GM11168 (cell line): ENCODE data around the gene WDR26.

Source experiments
- in situ Hi-C: fragments of 300-500 bp; cut with MboI; formaldehyde crosslinking; loops from one replicate; pipeline ENCODE4 v1.12.0; 2022; ENCODE audit warnings: low sequenced_read_pairs; ENCODE audit not compliant: unreplicated experiment

WDR26 gene

DNA sequence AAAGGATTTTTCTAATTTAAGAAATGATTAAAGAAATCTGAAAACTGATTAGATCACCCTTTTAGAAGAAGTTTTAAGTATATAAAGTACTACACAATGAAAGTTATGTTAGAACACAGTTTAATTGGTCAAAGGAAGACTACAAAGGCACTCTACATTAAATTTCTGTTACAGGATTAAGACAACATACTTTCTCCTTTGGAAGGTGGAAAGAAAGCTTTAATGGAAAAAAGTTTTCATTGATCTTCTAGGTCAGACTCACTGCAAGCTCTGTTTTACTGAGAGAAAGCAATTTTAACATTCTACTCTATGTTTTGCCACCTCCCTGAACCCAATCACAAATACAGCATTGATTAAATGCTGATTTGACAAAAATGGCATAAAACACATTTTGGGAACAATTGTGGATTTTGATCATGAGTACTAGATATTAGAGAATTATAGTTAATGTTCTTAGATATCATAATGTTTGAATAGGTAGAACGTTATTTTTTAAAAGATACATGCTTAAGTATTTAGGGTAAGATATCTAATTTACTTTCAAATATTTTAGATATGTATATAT lies 32.0 kb downstream of the WDR26 start:
- in situ Hi-C loops = no loop called here

GRCh38 chr1:224399887-224400286 lies 34.7 kb downstream of the WDR26 start:
- in situ Hi-C loops = no loop called here

GRCh38 chr1:224393294-224393693 lies 41.3 kb downstream of the WDR26 start:
- in situ Hi-C loops = no loop called here

DNA sequence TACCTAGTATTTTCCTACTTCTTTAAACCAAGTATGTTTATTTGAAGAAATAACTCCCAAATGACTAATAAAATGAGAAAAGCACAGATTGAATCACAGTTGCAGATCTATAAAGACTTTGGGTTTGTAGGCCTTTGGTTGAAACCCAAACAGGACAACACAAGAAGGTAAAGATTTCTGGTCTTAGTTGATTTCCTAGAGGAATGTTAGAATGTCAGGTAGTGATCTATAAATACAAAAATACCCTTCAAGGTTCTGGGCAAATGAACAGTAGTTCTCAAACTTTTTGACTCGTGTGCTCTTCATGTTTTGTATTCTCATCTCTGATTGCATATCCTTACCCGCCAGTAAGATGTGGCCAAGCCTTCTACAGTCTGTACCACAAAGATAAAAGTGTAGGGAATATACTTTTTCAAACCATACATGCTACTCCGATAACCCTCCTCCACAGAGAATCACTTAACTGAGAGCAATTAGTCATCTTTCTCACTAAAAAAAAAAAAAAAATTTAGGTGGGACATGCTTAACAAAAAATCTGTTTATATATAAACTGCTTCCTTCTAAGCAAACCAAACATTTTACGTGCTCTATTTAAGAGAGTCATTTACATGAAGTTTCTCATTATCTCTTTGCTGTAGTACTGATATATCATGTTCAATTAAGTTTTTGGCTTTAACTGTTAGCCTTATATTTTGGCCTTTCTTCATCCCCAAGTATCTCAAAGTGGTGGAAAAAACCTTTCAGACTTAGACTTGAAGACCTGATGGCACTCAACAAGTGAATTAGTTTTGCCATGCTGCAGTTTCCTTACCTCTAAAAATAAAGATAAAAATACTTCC lies 42.0 kb downstream of the WDR26 start:
- in situ Hi-C loops = no loop called here

DNA sequence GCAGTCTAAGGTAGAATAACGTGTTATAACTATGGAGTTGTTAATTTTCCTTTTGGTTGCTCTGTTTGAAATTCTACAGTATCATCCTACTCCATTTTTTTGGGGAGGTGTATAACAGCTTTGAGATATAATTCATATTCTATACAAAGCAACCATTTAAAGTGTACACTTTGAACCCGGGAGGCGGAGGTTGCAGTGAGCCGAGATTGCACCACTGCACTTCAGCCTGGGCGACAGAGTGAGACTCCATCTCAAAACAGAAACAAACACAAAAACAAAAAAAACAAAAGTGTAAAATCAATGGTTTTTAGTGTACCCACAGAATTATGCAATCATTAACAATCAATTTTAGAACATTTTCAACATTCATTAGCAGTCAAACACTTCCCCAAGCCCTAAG lies 44.1 kb downstream of the WDR26 start:
- in situ Hi-C loops = no loop called here

GRCh38 chr1:224387943-224388342 lies 46.7 kb downstream of the WDR26 start:
- in situ Hi-C loops = no loop called here

DNA sequence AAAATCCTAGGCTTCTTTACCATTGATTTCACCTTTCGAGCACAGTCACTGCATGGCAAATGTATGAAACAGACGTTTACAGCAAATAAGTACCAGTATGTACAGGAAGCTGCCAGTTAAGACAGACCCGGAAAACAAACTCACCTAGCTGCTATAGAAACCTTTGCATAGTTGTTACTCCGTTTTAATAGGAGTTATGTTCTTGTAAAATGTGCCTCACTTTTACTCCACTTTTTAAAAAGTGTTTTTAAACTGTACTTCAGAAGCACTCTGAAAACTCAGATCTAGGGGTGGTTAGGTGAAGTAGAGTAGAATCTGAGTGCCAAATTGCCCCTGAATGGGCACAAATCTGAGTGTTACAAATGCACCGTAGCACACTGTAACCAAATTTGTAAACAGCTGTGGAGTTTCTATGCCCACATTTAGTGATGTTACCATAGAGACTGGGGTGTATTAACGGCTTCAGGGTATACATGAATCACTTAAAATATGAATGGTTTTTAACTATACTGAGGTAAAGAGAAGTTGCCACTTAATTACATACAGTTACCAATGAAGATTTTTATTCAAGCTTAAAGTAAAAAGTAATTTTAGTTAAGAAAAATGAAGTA lies 47.2 kb downstream of the WDR26 start:
- in situ Hi-C loops = no loop called here

GRCh38 chr1:224383218-224383617 lies 51.4 kb downstream of the WDR26 start:
- in situ Hi-C loops = no loop called here

DNA sequence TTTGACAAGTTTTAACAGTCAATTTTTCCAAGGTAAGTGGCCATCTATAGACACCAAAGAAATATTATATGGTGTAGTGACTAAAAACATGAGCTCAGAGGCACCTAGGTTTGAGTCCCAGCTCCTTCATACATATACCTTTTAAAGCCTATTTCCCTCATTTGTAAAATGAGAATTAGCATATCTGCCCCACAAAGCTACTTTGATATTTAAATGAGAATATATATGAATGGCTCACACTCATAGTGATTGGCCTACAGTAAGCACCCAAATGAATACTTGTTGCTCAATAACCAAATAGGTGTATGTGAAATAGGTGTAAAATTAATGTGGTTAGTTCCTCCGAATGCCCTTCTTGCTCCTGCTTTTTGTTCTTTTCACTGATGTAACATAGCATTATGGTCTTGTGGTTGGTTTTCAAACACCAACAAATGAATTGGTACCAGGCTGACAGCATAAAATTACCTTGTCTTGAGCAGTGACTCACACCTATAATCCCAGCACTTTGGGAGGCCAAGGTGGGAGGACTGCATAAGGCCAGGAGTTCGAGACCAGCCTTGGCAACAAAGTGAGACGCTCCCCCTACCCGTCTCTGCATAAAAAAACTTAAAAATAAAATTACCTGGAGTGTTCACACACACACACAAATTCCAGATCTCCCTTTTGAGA lies 52.6 kb downstream of the WDR26 start:
- in situ Hi-C loops = no loop called here

DNA sequence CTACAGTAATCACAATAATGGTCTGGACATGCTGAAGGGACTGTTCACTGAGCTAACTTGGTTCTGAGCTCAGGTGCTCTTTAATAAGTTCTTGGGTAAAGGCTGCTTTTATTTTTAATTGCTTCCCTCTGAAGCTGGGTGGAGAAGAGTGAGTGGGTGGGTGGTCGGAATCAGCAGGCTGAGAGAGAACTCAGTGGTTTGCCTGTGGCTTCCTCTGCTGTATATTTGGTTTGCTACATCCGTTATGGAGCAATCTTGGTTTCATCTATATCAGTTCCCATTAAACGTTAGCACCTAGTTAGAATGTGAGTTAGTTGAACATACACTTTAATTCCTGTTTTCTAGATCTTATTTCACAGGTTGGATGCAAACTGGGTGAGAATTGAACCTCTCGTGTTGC lies 54.6 kb downstream of the WDR26 start:
- in situ Hi-C loops = no loop called here

- in situ Hi-C loops = no loop called here
These were observed 55.6 kb downstream of the WDR26 start for GRCh38 chr1:224378855-224379631.

DNA sequence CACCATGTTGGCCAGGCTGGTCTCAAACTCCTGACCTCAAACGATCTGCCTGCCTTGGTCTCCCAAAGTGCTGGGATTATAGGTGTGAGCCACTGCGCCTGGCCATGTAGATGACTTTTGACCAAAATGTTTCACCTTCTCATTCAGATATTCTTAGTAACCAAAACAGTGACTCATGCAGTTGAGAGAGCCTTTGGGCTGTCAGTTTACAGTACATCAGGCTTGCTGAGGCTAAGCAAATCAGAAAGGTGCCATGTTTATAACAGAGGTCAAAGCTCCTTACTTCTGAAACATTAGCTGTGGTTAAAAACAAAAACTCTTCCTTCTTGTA lies 57.0 kb downstream of the WDR26 start:
- in situ Hi-C loops = no loop called here

DNA sequence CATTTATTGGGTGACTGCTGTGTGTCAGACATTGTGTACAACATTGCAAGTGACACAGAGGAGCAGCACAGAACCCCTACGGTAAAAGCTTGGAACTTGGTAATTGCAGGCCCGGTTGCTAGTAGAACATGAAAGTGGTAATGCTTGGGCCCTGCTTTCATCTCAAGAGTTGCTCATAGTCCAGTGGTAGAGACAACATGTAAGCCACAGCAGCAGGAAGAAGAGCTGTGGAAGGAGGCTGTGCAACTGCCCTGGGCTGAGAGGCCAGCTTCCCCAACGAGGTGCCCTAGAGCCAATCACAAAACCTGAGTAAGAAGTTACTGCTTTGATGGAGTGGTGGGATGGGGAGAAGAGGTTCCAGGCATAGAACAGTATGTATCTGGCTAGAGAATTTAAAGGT lies 59.5 kb downstream of the WDR26 start:
- in situ Hi-C loops = no loop called here

GRCh38 chr1:224373008-224373590 lies 61.5 kb downstream of the WDR26 start:
- in situ Hi-C loops = no loop called here

GRCh38 chr1:224368409-224368808 lies 66.2 kb downstream of the WDR26 start:
- in situ Hi-C loops = no loop called here

DNA sequence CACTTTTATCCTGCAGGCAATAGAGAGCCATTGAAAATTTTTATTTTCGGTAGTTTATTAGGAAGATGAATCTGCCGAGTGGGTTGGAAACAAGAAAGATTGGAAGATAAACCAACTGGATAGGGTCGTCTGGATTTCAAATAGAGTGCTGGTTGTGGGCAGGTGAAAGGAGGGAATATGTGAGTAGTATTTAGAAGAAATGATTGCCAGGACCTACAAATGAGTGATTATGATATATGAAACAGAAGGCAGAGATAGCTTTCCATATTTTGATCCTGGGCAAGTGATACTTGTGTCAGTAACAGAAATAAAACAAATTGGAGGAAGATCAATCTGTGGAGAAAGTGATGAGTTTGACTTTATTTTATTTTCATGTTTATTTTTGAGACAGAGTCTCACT lies 75.4 kb downstream of the WDR26 start:
- in situ Hi-C loops = no loop called here

GRCh38 chr1:224358237-224358636 lies 76.4 kb downstream of the WDR26 start:
- in situ Hi-C loops = no loop called here

DNA sequence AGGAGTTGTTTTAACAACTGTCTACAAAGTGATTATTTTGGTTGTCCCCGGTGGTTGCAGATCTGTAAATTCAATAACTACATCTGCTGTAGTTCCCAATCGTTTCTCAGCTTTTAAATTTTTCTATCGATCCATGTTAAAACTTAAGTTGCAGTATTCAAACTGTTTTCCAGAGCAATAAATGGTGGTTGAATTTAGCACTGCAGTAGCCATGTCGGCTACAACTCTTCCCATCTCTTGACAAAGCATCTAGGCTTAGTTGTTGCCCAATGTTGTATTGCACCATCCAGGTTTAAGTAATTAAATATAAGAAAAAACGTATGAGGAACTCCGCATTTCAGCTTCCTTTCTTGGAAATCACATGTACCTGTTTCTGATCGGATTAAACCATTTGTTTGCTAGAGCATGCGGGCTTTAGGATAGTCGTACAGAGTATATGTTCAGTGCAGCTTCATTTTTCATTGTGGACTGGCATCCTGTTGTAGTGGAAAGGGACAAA lies 76.9 kb downstream of the WDR26 start:
- in situ Hi-C loops = no loop called here

DNA sequence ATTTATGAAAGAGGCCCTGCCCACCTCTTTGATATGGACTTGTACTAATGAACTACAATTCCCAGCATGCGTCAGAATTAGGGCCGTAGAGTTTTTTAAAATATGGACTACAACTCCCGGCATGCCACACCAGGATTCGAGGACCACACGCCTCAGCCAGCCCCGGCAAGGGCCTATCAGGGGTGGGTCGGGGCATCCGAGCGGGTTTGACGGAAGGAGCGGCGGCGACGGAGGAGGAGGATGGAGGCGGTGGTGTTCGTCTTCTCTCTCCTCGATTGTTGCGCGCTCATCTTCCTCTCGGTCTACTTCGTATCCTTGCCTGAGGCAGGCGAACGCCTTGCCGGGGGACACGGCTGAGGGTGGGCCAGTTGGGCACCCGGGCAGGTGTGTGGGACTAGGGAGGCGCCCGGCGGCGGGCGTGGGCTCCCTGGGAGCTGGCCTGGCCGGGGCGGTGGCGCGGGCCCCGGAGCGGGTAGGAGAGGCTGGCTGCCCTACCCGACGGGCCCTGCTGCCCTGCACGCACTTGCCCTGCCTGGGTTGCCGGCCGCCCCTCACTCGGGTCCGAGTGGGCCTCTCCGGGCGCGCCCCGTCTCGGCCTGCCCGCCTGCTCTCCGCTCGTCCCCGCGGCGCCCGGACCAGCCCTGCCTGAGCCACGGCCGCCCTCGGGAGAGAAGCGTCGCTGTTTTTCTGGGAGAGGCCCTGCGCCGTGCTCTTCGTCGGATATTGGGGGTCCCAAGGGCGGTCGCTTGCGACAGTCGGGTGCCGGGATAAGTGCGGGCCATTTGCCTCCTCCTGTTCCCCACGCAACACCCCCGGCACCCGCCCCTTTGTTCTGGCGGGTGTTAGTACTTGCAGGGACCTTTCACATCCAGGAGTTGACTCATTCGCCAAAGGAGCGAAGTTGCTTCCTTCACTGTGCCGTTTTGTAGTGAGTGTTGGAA lies 77.6 kb downstream of the WDR26 start, which contains the start of gene CNIH4:
Gene CNIH4 (plus strand): TSS at position 195 of the 941 bp plus-strand sequence. CDS start 46 bp downstream, at position 241.
- in situ Hi-C loops = no loop called here
